GM21367 (cell line): Measurements from ENCODE around the gene TTC5.
"Not testable (repeated sequence)": the region's sequence is repeated elsewhere in the genome, so short reads cannot be mapped to it uniquely, and the experiment has no call there.

Source experiments
- ATAC-seq: cut with Tn5 transposase; IDR thresholded peaks from one replicate; pipeline ENCODE4 v1.9.1; 2021; ENCODE audit not compliant: unreplicated experiment

The TTC5 gene

DNA sequence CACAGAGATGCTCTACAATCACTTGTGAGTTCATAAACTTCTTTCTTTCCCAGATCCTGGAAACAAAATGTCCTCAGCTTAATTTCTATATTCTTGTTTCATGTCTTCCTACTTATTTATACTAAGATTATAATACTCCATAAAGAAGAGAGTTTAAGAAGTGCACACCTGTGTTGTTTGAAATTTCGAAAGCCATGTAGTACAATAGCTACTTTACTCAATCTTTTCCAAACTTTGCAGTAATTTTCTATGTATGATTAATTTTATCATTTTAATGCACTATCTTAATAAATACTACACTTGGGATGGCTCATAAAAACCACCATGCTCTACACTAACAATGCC, 300 bp upstream of the TTC5 start:
- peak; percentile 10 for ATAC-seq

DNA sequence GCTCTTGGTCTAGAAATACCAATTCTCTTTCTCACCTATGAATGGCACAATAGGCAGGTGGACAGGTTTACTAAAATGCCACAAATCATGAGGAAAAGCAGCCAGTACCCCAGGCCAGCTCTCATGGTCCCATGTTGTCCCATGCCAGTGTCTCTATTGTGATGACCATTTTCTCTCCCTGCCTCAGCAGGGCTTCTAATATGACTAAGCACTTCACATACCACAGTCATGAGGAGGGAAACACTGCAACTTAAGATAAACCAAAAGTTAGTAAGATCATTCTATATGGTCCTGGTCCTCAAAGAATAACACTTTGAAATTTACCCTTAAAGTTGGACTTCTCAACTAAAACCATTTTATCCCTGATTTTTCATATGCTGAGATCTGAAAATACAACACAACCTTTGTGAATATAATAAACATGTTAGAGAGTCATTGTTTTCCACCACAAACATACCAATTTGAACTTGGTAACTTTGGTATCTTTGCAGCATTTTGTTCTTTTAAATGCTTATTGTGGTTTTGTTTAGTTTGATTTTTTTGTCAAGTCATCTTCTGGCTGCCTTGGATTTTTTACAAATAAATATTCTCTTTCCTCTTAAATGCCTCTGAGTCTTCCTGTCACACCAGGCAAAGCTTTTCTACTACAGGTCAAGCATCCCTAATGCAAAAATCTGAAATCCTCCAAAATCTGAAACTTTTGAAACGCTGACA, 3.6 kb downstream of the TTC5 start:
- ATAC-seq = no peak

DNA sequence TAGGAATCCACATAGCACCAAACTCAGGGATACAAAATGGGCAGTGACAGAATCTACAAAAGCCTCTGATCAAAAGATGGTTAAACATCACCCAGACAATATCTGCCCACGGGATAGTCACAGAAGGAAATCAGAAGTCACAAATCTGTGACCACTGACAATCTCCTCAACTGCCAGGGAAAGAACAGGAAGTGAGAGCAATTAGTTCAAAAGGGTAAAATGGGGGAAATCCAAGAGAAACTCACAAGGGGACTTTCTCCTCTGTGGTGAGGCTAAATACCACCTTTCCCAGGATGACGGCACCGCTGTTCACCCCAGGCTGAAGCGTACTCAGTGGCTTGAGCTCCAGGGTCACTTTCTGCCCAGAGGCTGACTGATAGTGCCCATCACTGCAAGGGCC, 10.7 kb downstream of the TTC5 start:
- ATAC-seq = peak; percentile 79

DNA sequence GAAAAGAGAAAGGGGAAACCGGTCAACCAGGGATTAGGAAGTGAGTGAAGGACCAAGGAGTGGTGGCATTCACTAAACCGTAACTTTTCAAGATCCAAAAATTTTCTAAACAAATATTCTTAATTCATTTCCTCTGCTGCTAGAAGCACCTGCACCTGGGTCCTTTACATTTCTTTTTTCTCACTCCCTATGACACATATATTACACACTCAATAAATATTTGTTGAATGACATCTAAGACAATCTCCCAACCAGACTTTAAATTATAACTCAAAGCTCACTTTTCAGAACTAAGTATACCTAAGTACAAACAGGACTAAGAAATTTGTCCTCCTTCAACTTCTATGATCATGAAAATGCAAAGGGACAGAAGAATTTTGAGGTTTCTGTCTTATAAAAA, 11.1 kb downstream of the TTC5 start:
- no peak for ATAC-seq

DNA sequence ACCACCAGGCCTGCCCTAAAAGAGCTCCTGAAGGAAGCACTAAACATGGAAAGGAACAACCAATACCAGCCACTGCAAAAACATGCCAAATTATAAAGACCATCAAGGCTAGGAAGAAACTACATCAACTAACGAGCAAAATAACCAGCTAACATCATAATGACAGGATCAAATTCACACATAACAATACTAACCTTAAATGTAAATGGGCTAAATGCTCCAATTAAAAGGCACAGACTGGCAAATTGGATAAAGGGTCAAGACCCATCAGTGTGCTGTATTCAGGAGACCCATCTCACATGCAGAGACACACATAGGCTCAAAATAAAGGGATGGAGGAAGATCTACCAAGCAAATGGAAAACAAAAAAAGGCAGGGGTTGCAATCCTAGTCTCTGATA, 23.8 kb downstream of the TTC5 start:
- not testable (repeated sequence) for ATAC-seq

DNA sequence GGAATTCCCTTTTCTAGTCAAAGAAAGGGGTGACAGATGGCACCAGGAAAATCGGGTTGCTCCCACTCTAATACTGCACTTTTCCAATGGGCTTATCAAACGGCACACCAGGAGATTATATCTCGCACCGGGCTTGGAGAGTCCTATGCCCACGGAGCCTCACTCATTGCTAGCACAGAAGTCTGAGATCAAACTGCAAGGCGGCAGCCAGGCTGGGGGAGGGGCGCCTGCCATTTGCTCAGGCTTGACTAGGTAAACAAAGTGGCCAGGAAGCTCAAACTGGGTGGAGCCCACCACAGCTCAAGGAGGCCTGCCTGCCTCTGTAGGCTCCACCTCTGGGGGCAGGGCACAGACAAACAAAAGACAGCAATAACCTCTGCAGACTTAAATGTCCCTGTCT, 25.5 kb downstream of the TTC5 start:
- not testable (repeated sequence) for ATAC-seq

DNA sequence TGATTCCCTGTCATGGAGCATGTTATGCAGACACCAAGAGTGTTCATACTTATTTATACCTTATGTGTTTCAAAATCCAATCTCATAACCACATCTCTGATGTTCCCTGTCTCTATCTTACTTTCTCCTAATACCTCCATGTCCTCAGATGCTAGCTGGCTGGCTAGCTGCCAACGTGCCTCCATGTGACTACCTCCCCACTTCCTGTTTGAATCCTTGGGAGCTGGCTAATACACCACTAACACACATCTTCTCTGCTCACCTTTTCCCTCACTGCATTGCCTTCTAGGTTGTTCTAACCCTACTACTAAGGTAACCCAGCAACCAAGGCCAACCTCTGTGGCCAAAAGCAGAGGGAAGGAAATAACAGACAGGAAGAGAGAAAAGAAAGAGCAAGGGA, 27.3 kb downstream of the TTC5 start:
- no peak for ATAC-seq

DNA sequence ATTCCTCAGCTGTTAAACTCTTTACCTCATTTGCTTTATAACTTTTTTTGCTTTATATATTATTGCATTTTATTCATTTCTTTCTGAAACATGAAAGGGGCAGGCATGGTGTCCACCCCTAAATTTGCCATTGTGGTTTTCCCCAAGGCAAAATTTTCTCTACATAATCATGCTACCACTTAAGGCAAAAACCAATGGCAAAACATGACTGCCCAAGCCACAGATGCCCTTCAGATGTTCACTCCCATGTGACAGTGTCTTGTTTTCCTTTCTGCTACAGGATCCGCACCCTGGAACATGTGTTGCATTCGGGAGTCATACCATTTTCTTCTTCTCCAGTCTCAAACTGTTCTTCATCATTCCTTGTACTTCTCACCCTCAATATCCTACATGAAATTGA, 28.3 kb downstream of the TTC5 start:
- no peak for ATAC-seq

DNA sequence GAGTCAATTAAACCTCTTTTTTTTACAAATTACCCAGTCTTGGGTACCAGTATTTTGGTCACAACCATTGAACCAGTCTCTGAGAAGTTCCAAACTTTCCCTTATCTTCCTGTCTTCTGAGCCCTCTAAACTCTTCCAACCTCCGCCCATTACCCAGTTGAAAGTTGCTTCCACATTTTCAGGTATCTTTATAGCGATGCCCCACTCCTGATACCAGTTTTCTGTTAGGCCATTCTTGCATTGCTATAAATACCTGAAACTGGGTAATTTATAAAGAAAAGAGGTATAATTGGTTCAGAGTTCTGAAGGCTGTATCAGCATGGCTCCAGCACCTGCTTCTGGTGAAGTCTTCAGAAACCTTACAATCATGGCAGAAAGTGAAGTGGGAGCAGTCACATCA, 31.7 kb downstream of the TTC5 start:
- ATAC-seq = no peak

DNA sequence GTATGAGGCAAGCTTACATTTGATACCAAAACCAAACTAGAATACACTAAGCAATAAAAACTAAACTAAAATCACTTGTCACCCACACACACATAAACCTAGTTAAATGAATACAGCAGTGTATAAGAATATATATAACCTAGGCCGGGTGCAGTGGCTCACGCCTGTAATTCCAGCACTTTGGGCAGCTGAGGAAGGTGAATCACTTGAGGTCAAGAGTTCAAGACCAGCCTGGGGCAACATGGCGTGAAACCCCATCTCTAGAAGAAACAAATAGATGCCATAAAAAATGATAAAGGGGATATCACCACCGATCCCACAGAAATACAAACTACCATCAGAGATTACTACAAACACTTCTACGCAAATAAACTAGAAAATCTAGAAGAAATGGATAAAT, 41.4 kb downstream of the TTC5 start:
- ATAC-seq = not testable (repeated sequence)

DNA sequence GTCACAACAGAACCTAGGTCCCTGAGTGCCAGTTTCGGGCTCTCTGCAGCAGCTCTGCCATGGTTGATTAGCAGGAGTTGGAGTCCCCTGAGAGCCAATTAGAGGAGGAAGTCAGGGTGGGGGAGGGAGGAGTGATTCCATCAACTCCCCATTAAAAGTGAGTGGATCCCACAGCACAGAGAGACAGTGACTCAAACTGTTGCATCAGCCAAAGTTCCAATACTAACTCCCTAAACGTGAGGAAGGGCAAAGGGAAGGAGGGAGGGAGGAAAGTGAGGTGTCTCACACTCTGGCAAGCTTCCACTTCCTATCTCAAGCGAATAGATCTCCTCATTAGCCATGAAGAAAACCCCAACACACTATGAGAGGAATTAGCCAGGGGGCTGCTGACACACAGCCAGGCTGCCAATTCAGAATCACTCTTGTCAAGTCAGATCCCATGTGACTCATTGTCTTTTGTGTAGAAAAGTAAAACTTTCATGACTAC, 43.1 kb downstream of the TTC5 start:
- ATAC-seq = no peak

DNA sequence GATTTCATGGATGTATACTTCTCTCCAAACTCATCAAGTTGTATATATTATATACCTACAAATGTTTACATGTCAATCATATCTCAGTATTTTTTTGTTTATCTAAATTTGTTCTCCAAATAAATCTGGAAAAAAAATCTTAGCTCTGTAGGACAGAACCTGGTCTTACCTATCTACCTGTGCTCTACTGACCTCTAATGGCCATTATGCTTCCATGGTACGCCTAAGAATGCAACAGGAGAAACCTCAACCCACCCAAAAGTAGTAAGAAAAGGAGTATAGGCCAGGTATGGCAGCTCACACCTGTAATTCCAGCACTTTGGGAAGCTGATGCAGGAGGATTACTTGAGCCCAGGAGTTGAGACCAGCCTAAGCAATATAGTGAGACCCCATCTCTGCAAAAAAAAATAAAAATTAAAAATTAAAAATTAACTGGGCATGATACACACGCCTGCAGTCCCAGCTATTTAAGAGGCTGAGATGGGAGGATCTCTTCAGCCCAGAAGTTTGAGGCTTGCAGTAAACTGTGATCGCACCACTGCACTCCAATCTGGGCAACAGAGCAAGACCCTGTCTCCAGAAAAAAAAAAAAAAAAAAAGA, 58.0 kb downstream of the TTC5 start:
- ATAC-seq = no peak
